SU-DHL-6 (cell line): ENCODE results near the gene CSF1R.

ENCODE experiments used
- H2AFZ ChIP-seq: fragments of 200-600 bp; sonication (generic); 2 replicates; pipeline ENCODE4 v1.6.1; 2014; ENCODE audit warnings: low read depth, mild to moderate bottlenecking, moderate library complexity, mixed read lengths, antibody characterized with exemption, low read length; ENCODE audit not compliant: severe bottlenecking
- H3F3A ChIP-seq: fragments of 200-600 bp; shearing (Covaris generic); 2 replicates; pipeline ENCODE4 v1.6.0; 2016; ENCODE audit warnings: antibody characterized with exemption, mild to moderate bottlenecking; ENCODE audit not compliant: insufficient read depth
- H3K27ac ChIP-seq: fragments of 200-600 bp; sonication (generic); 2 replicates; pipeline ENCODE4 v1.5.1; 2016; ENCODE audit warnings: low read depth, mild to moderate bottlenecking, low read length, moderate library complexity, mixed read lengths
- H3K27me3 ChIP-seq: fragments of 200-600 bp; sonication (generic), shearing (Covaris generic); 2 replicates; pipeline ENCODE4 v1.6.0; 2014; ENCODE audit warnings: mild to moderate bottlenecking, low read length
- H3K36me3 ChIP-seq: fragments of 200-600 bp; sonication (generic); 2 replicates; pipeline ENCODE4 v1.6.1; 2014; ENCODE audit warnings: mild to moderate bottlenecking, low read length, mixed read lengths
- H3K4me2 ChIP-seq: fragments of 300-600, 200-600 bp; shearing (Covaris generic), sonication (generic); 2 replicates; pipeline ENCODE4 v1.6.0; 2014; ENCODE audit warnings: low read length, low read depth, mild to moderate bottlenecking; ENCODE audit not compliant: poor library complexity, severe bottlenecking
- H3K4me3 ChIP-seq: fragments of 200-600 bp; sonication (generic); 2 replicates; pipeline ENCODE4 v1.5.1; 2014; ENCODE audit warnings: antibody characterized with exemption, low read length, mild to moderate bottlenecking, mixed read lengths; ENCODE audit not compliant: insufficient read depth, poor library complexity, severe bottlenecking
- H3K79me2 ChIP-seq: fragments of 200-600 bp; sonication (generic); 2 replicates; pipeline ENCODE4 v1.6.1; 2014; ENCODE audit warnings: mild to moderate bottlenecking, low read length, moderate library complexity; ENCODE audit not compliant: insufficient read depth
- H3K9ac ChIP-seq: fragments of 200-600 bp; sonication (generic); 2 replicates; pipeline ENCODE4 v1.7.0; 2014; ENCODE audit warnings: mild to moderate bottlenecking, low read length
- H3K9me2 ChIP-seq: fragments of 200-600 bp; sonication (generic); replicated peaks from 2 replicates; pipeline ENCODE4 v1.6.1; 2014; ENCODE audit warnings: low read length; ENCODE audit not compliant: insufficient read depth
- H3K9me3 ChIP-seq: fragments of 200-600 bp; sonication (generic); 2 replicates; pipeline ENCODE4 v1.6.1; 2014; ENCODE audit warnings: low read length, mixed read lengths; ENCODE audit not compliant: insufficient read depth
- H4K20me1 ChIP-seq: fragments of 200-600 bp; sonication (generic); 2 replicates; pipeline ENCODE4 v1.6.1; 2014; ENCODE audit warnings: low read depth, mild to moderate bottlenecking, antibody characterized with exemption, low read length, moderate library complexity, mixed read lengths
- EZH2phosphoT487 ChIP-seq: fragments of 200-600 bp; sonication (generic), shearing (Covaris generic); conservative IDR thresholded peaks from 2 replicates; pipeline ENCODE4 v1.6.1; 2018; ENCODE audit warnings: mild to moderate bottlenecking, antibody characterized with exemption, low read length, moderate library complexity, mixed read lengths
- TF ChIP-seq, protein P1 (sequence below): fragments of 200-600 bp; sonication (generic); IDR thresholded peaks from one replicate; pipeline ENCODE4 v1.5.1; 2017; ENCODE audit warnings: antibody characterized with exemption, mild to moderate bottlenecking, low read length, moderate library complexity; ENCODE audit not compliant: insufficient read depth, poor library complexity, severe bottlenecking

The CSF1R gene

DNA sequence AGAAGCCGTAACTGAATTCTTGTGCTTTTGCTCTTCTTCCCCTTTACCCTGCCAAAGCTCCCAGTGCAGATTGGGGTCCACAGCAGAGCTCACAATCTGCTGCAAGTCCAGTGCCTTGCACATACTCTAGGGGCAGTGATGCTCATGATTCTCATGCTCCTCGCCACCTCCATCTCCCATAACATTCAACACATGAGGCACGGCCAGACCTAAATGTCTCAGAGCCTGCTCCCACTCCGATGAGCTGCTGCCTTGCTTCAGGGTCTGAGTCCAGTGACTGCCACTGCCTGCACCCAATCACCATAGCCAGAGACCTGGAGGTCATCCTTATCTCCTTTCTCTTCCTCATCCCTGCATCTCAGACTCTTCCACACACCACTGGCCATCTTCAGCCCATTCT is 10.5 kb downstream of the CSF1R start:
- Histone ChIP-seq H3K9me2 (no peaks in the 10 kb centered on the region), H4K20me1 (no peaks in the 10 kb centered on the region)

DNA sequence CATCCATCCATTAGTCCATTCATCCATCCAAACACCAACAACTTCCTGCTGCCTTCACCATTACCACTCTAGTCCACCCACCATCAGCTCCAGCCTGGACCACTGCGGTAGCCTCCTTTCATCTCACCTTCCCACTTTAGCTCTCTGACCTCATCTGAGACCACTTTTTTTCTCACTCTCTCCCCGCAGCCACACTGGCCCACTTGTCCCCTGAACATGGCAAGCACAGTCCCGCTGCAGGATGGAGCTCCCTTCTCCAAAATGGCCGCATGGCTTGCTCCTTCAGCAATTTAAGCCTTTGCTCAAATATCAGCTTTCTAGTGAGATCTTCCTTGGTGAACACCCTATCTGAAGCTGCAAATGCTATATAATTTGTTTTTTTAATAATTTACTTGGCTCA is 11.1 kb downstream of the CSF1R start:
- H3K27ac ChIP-seq, result no peak overlapping the region
- H4K20me1 ChIP-seq, result no peaks in the 10 kb centered on the region
- no peak overlapping the region for H3K4me2 ChIP-seq
- H3K9me2 ChIP-seq, result no peaks in the 10 kb centered on the region
- no peak overlapping the region for H2AFZ ChIP-seq
- H3K9ac ChIP-seq, result no peak overlapping the region
- no peaks in the 10 kb centered on the region for H3K79me2 ChIP-seq
- H3K9me3 ChIP-seq, result no peaks in the 10 kb centered on the region
- no peak overlapping the region for H3K4me3 ChIP-seq
- TF ChIP-seq EZH2phosphoT487, result no peak
- TF ChIP-seq, protein P1, sequence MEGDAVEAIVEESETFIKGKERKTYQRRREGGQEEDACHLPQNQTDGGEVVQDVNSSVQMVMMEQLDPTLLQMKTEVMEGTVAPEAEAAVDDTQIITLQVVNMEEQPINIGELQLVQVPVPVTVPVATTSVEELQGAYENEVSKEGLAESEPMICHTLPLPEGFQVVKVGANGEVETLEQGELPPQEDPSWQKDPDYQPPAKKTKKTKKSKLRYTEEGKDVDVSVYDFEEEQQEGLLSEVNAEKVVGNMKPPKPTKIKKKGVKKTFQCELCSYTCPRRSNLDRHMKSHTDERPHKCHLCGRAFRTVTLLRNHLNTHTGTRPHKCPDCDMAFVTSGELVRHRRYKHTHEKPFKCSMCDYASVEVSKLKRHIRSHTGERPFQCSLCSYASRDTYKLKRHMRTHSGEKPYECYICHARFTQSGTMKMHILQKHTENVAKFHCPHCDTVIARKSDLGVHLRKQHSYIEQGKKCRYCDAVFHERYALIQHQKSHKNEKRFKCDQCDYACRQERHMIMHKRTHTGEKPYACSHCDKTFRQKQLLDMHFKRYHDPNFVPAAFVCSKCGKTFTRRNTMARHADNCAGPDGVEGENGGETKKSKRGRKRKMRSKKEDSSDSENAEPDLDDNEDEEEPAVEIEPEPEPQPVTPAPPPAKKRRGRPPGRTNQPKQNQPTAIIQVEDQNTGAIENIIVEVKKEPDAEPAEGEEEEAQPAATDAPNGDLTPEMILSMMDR, result no peak
- H3K27me3 ChIP-seq, result no peaks in the 10 kb centered on the region
- no peaks in the 10 kb centered on the region for H3F3A ChIP-seq
- no peaks in the 10 kb centered on the region for H3K36me3 ChIP-seq

More for the DNA sequence above, 10.5 kb downstream of the CSF1R start:
- Histone ChIP-seq H3K9me3 (no peaks in the 10 kb centered on the region), H3K36me3 (no peaks in the 10 kb centered on the region), H2AFZ (no peak overlapping the region), H3K27me3 (no peaks in the 10 kb centered on the region), H3K4me3 (no peak overlapping the region), H3K79me2 (no peaks in the 10 kb centered on the region), H3K4me2 (no peak overlapping the region), H3K27ac (no peak overlapping the region), H3F3A (no peaks in the 10 kb centered on the region), H3K9ac (no peak overlapping the region)
- TF ChIP-seq, protein P1, result no peak
- TF ChIP-seq EZH2phosphoT487, result no peak

DNA sequence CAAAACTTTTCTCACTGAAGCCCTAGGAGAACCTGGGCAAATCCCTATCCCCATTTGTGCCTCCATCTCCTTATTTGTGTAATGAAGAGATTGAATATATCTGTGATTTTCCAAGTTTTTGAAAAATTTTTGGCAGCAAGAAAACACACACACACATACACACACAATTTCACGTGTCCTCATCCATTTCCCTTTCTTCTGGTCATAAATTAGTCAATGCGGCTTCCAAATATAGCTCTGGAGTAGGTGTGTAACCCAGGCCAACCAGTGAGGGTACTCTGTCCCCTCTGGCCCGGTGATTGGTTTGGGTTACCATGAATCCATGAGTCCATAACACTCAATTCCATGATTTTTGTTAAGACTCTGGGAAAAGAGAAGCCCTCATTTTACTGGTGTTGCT is 12.7 kb downstream of the CSF1R start:
- Histone ChIP-seq H2AFZ (no peak overlapping the region), H3K27ac (no peak overlapping the region), H3K9ac (no peak overlapping the region), H3K9me3 (no peaks in the 10 kb centered on the region), H3K36me3 (no peaks in the 10 kb centered on the region), H3K79me2 (no peaks in the 10 kb centered on the region), H3K9me2 (no peaks in the 10 kb centered on the region), H3K4me2 (no peak overlapping the region), H4K20me1 (no peaks in the 10 kb centered on the region), H3F3A (no peaks in the 10 kb centered on the region), H3K4me3 (no peak overlapping the region), H3K27me3 (no peaks in the 10 kb centered on the region)
- TF ChIP-seq EZH2phosphoT487, result no peak
- TF ChIP-seq, protein P1, result no peak

DNA sequence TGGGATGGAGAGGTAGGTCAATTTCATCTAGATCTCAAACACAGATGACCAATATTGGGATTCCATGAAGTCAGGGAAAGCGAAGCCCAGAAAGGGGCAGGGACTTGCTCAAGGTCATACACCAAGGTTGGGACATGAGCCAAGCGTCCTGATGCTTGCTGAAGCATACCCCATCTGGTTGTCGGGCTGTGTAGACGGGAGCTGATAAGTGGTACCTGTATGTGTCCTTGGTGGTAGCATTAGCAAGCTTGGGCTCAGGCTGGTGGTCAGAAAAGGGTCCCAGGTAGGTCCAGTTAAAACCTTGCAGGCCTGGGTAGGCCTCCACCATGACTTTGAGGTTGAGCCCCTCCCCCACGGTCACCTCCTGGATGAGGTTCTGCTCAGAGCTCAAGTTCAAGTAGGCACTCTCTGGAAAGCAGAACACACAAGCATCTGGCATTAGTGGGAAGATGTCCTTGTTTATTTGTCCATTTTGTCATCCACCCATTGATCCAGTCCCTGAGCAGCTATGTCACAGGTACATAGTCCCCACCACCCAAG is 13.2 kb downstream of the CSF1R start:
- H3K36me3 ChIP-seq, result no peaks in the 10 kb centered on the region
- no peak overlapping the region for H3K9ac ChIP-seq
- no peak overlapping the region for H2AFZ ChIP-seq
- no peak overlapping the region for H3K4me3 ChIP-seq
- no peaks in the 10 kb centered on the region for H4K20me1 ChIP-seq
- H3K9me2 ChIP-seq, result no peaks in the 10 kb centered on the region
- H3K27me3 ChIP-seq, result no peaks in the 10 kb centered on the region
- no peaks in the 10 kb centered on the region for H3F3A ChIP-seq
- no peaks in the 10 kb centered on the region for H3K9me3 ChIP-seq
- H3K27ac ChIP-seq, result no peak overlapping the region
- no peak overlapping the region for H3K4me2 ChIP-seq
- TF ChIP-seq, protein P1, result no peak
- no peak for TF ChIP-seq EZH2phosphoT487
- H3K79me2 ChIP-seq, result no peaks in the 10 kb centered on the region
